Measurements from ENCODE around the gene LMAN2.
"Not testable (repeated sequence)": the region's sequence is repeated elsewhere in the genome, so short reads cannot be mapped to it uniquely, and the experiment has no call there.

Gene LMAN2

DNA sequence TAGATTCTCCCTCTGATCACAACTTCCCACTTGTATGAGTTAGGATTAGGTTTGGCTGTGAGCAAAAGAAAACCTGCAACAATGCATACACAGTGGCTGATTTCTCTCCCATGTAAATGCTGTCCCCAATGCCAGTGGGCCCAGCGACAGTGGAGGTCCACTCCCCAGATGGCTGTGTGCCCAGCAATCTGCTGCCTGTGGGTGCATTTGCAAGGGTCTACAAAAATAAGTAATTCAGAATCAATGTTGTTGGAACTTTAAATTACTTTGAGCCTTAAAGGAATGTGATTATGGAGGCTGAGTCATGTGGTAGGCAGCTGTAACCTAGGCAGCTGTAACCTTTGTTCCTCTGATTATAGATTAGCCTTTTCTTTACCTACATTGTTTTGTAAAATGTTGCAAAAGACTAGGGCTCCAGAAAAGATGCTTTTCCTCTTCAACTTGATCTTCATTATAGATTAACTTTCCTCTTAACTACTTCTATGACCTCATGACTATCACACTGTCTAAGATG is 25.5 kb downstream of the LMAN2 start:
- DNase-seq, result no peak

- DNase-seq, result peak; percentile 40 to 43
Observed at GRCh38 chr5:177320879-177321278, 30.6 kb downstream of the LMAN2 start.

GRCh38 chr5:177319913-177320588 is 31.4 kb downstream of the LMAN2 start:
- no peak for DNase-seq

- DNase-seq, result peak; percentile 53 to 96
Observed at GRCh38 chr5:177317959-177318377, 33.5 kb downstream of the LMAN2 start.

GRCh38 chr5:177316005-177316404 is 35.5 kb downstream of the LMAN2 start:
- no peak for DNase-seq

- DNase-seq, result no peak
Observed at GRCh38 chr5:177315411-177315810, 36.1 kb downstream of the LMAN2 start.

DNA sequence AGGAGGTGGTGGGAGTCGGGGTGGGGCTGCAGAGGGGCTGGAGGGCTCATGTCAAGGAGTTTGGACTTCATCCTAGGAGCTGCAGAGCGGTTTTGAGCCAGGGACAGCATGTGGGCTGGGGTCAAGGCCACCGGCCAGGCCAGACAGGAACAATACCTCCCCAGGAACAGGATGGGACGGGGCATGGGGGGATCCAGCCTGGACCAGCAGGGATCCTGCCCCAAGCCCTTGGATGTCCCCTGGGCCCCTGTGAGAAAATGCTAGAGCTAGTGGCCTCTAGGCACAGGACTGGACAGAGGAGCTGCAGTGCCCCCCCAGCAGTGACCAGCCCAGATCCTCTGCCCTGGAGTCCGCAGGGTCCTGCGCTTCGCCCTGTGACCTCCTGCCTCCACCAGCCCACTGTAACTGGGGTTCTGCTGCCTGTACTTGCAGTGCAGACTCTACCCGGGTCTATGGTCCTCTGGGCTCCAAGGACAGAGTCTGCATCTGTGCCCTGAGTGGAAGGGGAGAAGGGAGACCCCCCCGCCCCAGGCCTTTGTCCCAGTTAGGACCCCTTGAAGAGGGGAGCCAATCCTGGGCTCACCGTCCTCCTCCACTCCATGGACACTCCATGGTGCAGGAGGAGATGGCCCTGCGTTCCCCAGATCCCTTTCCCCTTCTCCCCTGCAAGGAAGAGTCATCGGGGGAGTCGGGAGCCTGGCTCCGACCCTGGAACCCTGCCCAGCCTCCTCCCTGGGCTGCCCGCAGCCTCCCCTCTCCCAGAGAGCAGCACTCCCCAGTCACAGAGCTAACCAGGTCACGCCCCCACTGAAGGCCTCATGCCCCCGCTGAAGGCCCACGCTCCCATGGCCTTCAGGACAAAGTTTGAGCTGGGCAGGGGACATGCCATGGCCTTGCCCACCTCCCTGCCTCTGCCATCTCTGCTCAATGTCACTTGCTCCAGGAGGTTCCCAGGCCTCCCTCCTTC is 36.8 kb downstream of the LMAN2 start:
- DNase-seq, result no peak

DNA sequence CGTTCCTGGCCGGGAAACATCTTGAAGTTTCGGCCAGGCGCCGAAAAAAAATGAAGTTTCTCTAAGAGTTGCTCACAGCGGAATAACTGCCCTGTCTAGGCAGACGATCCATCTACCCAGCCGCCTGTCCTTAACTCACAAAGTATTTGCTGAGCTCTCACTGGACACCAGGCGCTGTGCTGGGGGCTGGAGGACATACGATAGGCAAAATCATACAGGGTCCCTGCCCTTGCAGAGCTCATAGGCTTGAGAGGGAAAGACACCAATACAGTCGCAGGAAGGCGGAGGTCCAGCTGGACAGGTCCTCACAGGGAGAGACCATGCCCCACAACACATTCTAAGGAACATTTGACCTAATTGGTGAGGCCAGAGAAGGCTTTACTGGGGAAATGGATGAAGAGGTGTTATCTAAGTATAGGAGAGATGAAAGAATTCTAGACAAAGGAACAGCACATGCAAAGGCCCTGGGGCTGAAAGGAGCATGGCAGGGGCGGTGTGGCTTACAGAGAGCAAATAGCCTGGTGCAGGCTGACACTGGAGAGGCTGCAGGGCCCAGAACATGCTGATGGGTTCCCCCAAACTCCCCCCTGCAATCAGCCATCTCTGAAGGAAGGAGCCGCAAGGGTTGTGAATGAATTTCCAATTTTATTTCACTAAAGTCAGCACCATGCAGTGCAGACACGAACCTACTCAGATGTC is 37.8 kb downstream of the LMAN2 start:
- DNase-seq, result no peak

GRCh38 chr5:177312649-177313181 is 38.8 kb downstream of the LMAN2 start:
- DNase-seq, result no peak

- DNase-seq, result peak; percentile 93 to 97
Observed at GRCh38 chr5:177311723-177312648, 39.5 kb downstream of the LMAN2 start, which contains the start of gene MXD3. Gene MXD3 (minus strand): TSS chr5:177311898. CDS start chr5:177311830, 68 bp downstream.

DNA sequence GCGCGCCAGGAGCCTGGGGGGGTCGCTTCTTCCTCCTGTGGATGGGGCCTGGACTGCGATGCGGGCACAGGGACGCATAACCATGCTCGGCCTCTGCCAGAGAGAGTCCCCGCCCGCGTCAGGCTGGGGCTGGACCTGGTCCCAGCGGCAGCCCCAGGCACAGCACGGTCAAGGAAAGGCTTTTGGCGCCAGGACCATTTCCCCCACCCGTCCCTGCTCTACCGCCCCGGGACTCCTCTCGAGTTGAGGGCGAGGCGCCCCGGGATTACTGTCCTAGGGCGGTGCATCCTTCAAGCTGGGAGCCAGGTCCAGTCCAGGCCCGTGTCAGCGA is 40.1 kb downstream of the LMAN2 start:
- DNase-seq, result no peak

- DNase-seq, result peak; percentile 39 to 45
Observed at GRCh38 chr5:177310757-177311391, 40.6 kb downstream of the LMAN2 start.

GRCh38 chr5:177310332-177310731 is 41.1 kb downstream of the LMAN2 start:
- no peak for DNase-seq

GRCh38 chr5:177309351-177310191 is 41.9 kb downstream of the LMAN2 start:
- peak in 1 of 2 donors; percentile 53 for DNase-seq

DNA sequence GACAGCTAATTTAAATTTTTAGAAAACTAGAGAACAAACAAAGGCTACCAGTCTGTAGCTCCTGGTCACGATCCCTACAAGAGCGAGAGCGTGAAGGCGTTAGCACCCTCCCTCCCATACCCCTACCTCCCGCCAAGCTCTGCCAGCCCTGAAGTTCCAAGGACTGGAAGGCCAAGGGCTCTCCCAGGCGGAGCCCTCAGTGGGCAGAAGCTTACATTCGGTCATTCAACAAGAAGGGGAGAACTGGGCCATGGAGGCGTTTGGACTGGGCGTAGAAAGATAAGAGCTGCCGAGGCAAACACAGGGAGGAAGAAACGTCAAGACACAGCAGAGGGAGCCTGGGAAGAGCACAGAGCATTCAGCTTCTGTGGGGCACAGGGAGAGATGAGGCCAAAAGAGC is 42.7 kb downstream of the LMAN2 start:
- no peak for DNase-seq

DNA sequence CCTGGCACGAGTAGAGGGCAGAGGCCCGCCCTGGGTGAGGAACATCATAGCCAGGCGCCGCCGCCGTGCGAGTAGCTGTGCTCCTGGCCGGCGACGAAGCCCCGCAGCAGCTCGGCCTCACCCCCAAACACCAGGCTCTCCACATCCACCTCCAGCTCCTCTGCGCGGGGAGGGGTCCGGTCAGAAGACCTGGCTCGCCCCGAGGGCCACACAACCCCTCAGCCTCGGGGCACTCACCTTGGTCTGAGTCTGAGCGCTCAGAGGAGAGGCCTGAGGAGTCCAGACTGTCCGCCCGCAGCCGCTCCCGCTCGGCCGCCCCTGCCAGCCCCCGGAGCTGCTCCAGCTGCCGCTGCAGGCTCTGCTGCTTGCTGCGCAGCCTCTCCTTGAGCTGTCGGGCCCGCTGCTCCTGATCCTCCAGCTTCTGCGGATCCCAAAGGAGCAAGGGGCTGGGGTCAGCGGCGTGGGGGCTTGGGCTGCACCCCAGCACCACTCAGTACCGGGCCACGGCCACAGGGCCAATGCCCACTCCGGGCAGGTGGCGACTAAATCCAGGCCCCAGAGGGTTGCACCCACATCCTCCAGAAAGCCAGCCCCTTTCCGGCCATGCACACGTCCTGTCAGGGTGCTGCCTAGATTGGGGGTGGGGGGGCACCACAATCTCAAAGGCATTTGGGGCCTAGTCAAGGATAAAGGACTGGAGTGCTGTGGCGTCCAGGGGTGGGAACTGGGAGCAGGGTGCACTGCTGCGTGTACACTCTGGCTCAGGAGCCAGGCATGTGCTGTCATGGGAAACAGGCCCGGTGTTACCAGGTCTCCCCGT is 43.7 kb downstream of the LMAN2 start:
- no peak for DNase-seq

DNA sequence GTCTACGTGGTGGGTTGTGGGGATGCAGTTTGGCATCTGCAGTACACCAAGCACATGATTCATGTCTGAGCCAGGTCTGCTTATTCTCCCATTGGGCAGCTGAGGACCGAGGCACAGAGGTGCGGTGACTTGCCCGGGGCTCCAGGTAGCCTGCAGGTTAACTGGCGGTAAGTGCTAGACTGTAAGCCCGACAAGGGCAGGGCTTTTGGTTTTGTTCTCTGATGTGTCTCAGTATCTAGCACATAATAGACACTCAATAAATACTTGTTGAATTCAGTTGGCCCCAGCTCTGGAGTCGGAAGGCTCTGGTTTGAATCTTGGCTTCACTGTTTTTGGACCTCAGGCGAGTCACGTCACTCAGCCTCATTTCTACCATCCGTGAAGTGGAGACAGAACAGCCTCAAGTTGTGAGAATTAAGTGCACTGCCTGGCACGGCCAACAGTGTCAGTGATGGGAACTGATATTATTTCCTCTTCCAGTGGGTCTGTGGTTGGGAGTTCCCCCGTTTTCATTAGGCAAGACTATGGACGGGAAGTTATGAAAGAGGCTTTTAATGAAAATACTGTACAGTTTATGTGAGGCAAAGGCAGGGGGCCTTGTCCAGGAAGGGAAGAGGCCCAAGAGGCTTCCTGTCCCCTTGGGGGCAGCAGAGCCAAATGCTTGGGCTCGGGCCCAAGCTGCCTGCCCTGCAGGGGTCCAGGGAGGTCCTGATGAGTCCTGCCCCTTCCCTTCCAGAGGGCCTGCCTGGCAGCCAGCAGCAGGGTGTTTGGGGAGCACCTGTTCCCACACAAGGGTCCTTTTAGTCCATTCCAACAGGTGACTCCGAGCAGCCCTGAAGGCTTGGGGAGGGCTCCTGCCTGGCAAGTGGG is 44.6 kb downstream of the LMAN2 start:
- peak; percentile 94 for DNase-seq

DNA sequence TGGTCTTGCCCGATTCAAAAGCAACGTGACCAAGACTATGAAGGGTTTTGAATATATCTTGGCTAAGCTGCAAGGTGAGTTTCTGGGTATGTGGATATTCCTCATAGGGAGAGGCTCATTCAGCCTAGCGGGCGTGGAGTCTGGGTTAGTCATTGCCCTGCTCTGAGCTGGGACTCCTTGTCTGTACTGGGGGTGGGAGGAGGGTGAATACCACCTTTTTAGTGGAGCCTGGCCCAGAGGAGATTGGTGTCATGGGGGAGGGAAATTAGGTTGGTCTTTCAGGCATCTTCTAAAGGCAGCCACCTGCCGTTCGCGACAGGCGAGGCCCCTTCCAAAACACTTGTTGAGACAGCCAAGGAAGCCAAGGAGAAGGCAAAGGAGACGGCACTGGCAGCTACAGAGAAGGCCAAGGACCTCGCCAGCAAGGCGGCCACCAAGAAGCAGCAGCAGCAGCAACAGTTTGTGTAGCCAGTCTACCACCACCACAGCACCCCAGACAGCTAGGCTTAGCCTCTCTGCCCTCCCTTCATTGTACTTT is 45.3 kb downstream of the LMAN2 start:
- DNase-seq, result not testable (repeated sequence)
